GM19372 (cell line): ENCODE measurements around the gene EVA1B.

Experiments used
- ATAC-seq: cut with Tn5 transposase; IDR thresholded peaks from one replicate; pipeline ENCODE4 v1.9.1; 2021; ENCODE audit warnings: mild to moderate bottlenecking, low read depth, moderate library complexity; ENCODE audit not compliant: unreplicated experiment

The EVA1B gene

DNA sequence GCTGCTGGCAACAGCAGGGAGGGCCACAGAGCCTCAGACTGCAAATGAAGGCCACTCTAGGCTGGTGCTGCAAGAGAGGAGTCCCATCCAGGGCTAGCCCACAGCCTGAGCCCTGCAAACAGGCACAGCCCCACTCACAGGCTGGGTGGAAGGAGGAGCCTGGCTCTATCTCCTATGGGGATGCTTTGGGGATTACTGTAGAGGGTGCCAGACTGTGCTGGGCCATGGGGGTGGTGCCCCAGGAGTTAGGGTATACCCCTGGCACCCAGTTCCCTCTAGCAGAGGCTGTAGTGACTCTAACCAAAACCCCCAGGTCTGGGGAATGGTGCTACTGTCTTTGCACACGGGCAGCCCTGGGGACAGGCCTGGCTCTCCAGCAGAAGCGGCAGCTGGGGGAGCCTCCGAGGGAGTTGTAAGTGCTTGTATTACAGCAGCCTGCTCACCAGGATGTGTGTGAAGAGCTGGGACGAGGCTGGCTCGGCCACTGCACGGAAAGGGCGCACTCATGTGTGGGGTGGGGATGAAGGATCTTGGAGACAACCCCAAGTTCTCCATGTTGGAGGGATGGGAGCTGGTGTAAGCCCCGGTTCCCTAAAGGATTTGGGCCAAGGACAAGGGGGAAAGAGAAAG is 23.4 kb upstream of the EVA1B start:
- no peak for ATAC-seq

DNA sequence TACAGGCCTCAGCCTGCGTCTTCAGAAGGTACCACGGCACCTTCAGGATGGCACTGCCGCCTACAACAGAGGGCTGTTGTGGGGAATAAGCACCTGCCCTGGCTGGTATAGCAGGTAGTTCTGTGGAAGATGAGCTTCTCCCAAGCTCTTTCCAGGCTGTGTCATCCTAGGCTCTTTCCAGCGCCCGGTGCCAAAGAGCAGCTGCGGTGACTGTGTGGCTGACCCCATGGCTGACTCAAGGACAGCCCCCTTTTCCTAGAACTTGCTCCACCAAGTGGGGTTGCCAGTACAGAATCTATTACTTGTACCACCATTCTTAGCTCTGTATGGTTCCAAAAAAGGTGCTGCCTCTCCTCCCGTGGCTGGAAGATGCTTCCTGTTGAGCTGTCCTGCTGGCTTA is 21.9 kb upstream of the EVA1B start:
- no peak for ATAC-seq

- no peak for ATAC-seq
Measured at GRCh38 chr1:36344395-36344680, 20.9 kb upstream of the EVA1B start.

- no peak for ATAC-seq
Measured at GRCh38 chr1:36343651-36344394, 20.4 kb upstream of the EVA1B start.

- ATAC-seq, result no peak
Measured at GRCh38 chr1:36342426-36343185, 19.2 kb upstream of the EVA1B start.

DNA sequence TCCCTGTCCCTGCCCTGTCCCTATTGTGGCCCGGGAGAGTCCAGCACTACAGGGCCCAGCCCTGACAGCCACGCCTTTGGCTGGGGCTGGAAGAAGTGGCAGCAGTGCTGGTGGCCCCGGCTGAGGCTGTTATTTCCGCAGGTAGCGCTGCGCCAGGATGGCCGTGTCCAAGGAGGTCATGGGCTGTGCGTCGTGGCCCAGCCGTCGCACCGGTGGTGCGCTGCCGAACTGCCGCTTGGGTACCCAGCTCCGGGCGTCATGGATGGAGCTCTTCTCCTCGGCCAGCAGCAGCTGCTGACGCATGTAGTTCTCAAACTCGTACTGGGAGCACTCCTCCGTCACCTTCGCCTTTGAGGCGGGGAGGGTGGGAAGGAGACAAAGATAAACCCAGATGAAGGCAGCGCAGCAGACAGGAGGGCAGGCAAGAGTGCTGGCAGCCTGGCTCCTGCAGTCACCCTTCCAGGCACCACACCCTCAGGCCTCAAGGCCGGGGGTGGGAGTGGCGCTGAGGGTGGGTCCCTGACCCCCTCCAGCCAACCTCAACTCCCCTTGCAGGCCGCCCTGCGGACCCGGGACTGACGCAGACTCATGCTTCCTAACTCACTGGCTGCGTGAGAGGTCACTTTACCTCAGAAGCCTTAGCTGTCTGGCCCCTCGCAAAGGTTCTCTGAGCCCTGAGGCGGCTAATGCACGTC is 18.3 kb upstream of the EVA1B start:
- ATAC-seq, result no peak

- ATAC-seq, result no peak
Measured at GRCh38 chr1:36339615-36340014, 16.2 kb upstream of the EVA1B start.

GRCh38 chr1:36339215-36339614 is 15.8 kb upstream of the EVA1B start:
- ATAC-seq, result no peak

DNA sequence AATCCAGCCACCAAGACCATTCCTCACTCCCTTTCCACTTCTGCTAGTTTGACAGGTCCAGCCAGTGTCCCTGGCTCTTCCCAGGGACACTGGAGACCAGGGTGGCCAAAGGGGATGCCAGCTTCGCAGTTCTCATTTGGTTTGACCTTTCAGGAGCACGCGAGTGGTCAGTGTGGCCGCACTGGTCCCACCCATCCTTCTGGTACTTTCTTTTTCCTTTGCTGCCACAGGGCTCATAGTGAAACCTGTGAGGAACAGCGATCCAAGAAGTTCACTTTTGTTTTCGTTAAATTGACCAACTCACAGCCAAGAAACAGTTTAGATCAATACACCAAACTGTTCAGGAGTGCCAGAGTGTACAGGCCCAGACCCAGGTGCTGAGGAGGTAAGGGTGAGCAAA is 14.4 kb upstream of the EVA1B start:
- no peak for ATAC-seq

GRCh38 chr1:36330940-36331339 is 7.5 kb upstream of the EVA1B start:
- no peak for ATAC-seq

DNA sequence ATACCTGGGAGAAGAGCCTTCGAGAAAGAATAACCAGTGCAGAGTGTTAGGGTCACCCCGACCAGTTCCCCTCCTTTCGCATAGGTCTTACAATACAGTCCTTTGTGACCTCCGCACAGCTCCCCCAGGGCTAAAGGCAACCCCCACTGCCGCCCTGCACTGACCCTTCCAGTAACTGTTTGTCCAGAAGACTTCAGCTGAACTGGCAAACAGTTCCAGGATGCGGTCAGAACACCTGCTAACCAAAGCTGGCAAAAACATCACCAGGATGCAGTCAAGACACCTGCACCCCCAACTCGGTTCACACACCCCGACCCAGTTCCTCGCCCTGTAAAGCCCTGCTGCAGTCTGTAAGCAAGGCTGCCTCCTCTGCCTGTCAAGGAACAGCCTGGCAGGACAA is 6.4 kb upstream of the EVA1B start:
- no peak for ATAC-seq

- ATAC-seq, result no peak
Measured at GRCh38 chr1:36328713-36329112, 5.3 kb upstream of the EVA1B start.

GRCh38 chr1:36328088-36328480 is 4.6 kb upstream of the EVA1B start:
- no peak for ATAC-seq

DNA sequence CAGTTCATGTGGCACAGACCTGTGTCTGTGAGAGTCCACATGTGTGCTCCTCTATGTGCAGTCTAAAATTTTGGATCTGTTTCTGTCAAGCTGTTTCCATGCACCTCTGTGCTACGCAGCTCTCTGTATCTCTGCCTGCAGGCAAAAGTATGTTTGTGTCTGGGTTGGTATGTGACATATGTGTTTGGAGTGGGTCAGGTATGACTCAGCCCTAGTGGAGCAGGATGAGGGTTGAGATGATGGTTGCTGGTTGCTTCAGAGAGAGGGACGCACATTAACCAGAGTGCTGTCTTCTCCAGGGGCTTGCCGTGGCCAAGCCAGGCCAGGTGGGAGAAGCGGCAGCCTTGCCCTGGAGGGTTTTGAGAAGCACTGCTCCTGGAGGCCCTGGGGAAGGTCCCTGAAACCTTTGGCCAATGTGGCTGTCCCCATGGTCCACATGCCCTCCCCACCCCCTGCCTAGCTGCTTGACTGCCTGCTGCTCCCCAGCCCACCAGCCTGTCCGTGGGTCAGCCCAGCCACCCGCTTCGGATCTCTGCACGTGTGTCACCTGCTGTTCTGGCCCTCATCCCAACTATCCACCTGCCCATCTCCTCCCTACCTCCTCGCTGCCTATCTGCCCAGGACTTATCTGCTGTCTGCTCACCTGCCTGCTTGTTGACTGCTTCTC is 4.1 kb upstream of the EVA1B start:
- no peak for ATAC-seq

DNA sequence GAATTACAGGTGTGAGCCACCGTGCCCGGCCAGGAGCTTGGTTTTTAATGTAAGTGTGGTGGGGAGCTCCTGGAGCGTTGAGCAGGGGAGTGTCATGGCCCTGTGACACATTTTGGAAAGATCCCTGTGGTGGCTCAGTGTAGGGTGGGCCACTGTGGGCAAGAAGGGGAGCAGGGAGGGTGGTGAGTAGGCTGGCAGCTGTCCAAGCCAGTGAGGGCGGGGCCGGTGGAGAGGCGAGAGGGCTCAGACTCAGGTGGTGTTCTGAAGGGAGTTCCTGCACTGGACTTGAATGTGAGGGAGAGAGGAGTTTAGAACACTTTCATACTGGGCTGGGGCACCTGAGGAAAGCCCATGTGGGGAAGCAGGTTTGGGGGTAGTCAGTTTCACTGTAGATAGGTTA is 3.1 kb upstream of the EVA1B start:
- no peak for ATAC-seq

- ATAC-seq, result no peak
Measured at GRCh38 chr1:36324353-36324703, 883 bp upstream of the EVA1B start.

DNA sequence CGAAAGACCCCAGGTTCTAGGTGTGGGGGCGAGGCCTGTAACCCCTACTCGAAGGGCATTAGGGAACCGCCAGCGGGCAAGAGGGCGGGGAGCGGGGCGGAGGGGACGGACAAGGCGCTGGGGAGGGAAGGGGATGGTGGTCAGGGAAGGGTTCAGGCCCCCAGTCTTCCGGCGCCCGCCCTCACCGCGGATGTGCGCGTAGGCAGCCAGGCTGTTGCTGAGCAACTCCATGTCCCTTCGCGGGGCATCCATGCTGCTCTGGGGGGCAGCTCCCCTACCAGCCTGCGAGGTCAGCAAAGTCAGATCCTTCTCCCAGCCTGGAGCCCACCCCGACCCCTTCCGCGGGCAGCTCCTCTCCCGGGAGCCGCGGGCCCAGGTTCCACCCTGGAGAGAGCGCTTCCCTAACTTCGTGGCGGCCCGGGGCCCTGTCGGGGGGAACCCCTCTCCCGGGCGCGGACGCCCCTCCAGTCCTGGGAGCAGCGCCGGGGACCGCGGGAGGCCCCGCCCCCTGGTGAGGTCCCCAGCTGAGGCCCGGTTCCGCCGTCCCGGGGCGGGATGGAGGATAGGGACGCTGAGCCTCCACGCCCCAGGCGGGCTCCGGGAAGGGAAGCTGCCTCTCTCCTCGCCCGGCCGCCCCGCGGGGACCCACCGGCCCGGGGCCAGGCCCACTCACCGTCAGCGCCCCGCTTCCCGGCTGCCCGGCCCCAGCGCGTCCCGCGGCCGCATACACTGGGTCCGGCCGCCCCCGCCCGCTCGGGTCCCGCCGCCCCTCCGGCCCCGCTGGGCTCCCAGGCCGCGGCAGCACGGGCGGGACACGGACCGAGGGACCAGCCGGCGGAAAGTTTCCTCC is 434 bp downstream of the EVA1B start:
- peak; percentile 38 for ATAC-seq

GRCh38 chr1:36322041-36322785 is 1.2 kb downstream of the EVA1B start:
- ATAC-seq, result no peak
